Thyroid gland (tissue), 4 donors: ENCODE results near the gene EIF3B.
A peak's percentile ranks its signal among the peaks of the same experiment; 100 is the strongest.

ENCODE experiments used
- CTCF ChIP-seq, 6 experiments: fragments of 200-600 bp in 3 of 6; fragments of 450-650 bp in 3 of 6; sonication (generic) in 3 of 6; IDR thresholded peaks; one replicate each; pipeline ENCODE4 v1.5.1; 2016 to 2019; ENCODE audit warnings: antibody characterized with exemption in 6 of 6, mild to moderate bottlenecking in 2 of 6, inconsistent platforms in 1 of 6, moderate library complexity in 1 of 6
- POLR2A ChIP-seq, 2 donors: fragments of 450-650 bp; IDR thresholded peaks; one replicate each; pipeline ENCODE4 v1.6.1; 2017; ENCODE audit warnings: antibody characterized with exemption in 2 of 2, mild to moderate bottlenecking in 2 of 2, moderate library complexity in 1 of 2

DNA sequence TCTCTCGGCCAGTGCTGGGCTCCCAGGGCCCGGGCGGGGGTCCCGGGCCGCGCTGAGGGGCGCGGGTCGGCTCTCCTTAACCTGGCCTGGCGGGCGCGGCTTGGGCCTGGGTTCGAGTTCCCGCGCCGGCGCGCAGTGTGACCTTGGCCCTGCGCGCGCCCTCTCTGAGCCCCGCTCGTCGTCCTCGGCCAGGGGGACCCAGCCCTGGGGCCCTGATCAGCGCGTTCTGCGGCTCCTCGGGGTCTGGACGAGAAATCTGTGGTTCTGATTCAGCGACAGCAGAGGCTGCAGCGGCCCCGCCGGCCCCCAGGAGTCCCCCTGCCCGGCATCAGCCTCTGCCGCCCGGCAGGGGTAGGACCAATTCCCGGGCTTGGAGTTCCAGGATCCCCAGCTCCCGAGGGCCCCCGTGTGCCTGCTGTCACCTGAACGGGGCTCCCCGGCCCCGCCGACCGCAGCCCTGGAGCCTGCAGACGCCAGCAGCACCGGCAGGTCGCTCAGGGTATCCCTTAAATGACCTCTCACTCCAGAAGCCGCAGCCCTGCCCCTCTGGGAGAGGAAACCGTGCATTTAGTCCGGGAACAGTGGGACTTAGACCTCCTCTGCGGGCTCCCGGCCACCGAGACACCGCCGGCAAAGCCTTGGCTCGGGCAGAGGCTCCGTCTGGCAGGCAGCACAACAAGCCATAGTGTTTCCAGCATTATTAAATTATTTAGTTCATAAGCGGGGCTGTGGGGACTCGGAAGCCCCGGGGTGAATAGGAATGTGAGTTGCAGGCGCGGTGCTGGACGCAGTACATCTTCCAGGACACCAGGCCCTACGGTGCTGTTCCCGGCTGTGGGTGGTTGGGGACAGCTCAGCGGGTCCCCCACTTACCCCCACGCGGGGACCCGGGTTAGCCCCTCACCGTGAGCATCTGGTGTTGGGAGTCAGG lies 49.4 kb downstream of the EIF3B start:
- TF ChIP-seq CTCF (IDR thresholded peaks at IDR 0.05) (peak in 3 of 6 experiments; percentile 9 to 21 (median 10)), POLR2A (IDR thresholded peaks at IDR 0.05) (no peak)
